Upper lobe of left lung (tissue), 4 donors: ENCODE data around the gene ERCC5.

ENCODE experiments used
- EP300 ChIP-seq, 4 donors: sonication (generic); formaldehyde crosslinking; IDR thresholded peaks; one replicate each; pipeline ENCODE4 v1.5.1; 2017; ENCODE audit warnings: antibody characterized with exemption in 4 of 4, control low read depth in 2 of 4
- TF ChIP-seq, protein P1 (sequence below), 6 experiments: fragments of 450-650 bp in 4 of 6; fragments of 200-600 bp in 2 of 6; sonication (generic) in 2 of 6; IDR thresholded peaks; one replicate each; pipeline ENCODE4 v1.5.1; 2016 to 2019; ENCODE audit warnings: antibody characterized with exemption in 6 of 6

DNA sequence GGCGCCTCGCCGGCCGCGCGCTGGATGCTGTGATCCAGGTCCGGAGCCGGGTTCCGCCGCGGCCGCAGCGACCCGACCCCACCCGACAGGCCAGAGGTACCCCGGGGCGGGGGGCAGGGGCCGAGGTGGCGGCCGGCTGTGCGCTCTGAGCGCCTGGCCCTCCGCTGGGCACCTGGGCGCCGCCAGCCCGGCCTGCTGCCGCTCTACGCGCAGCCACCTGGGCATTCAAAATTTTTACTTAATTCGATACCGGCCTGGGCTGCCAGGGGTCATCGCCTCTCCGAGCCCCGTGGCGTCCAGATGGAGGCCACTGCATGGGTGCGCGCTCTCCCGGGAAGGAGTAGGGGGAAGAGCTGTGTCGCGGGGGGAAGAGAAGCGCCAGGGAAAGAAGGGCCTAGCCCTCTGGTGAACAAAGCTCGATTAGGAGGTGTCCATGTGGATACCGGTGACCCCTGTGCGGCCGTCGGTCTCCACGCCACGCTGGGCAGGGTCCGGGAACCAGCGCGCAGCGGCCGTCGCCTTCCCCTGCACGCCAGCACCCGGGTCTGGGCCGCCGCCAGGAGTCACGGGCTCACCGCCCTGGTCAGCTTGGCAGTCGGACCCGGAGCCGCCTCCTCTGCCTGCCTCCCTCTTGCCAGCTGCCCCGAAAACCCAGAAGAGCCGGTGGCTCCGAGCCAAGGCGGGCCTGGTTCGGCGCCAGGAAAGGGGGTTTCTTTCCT is 46.2 kb upstream of the ERCC5 start:
- TF ChIP-seq EP300 (IDR thresholded peaks at IDR 0.05): no peak
- TF ChIP-seq, protein P1, sequence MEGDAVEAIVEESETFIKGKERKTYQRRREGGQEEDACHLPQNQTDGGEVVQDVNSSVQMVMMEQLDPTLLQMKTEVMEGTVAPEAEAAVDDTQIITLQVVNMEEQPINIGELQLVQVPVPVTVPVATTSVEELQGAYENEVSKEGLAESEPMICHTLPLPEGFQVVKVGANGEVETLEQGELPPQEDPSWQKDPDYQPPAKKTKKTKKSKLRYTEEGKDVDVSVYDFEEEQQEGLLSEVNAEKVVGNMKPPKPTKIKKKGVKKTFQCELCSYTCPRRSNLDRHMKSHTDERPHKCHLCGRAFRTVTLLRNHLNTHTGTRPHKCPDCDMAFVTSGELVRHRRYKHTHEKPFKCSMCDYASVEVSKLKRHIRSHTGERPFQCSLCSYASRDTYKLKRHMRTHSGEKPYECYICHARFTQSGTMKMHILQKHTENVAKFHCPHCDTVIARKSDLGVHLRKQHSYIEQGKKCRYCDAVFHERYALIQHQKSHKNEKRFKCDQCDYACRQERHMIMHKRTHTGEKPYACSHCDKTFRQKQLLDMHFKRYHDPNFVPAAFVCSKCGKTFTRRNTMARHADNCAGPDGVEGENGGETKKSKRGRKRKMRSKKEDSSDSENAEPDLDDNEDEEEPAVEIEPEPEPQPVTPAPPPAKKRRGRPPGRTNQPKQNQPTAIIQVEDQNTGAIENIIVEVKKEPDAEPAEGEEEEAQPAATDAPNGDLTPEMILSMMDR (IDR thresholded peaks at IDR 0.05): no peak
